Measurements from ENCODE around the gene ZNF655.

ZNF655 gene

DNA sequence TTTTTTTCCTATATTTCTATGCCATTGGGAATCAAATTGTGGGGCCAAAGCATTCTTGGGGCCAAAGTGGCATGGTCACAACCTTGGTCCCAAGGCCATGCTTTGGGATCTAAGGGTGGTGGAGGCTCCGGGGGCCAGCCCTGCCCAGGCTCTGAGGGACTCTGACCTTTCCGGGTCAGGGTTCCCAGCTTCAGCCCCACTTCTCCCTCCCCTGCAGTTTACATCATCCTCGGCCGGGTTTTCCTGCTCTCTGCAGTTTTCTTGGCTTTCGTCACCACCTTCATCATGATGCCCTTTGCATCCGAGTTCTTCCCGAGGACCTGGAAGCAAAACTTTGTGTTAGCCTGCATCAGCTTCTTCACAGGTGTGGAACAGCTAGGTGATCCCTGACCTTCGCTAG, 48.1 kb downstream of the ZNF655 start:
- DNase-seq (ENCODE audit: low read depth), result no peak

DNA sequence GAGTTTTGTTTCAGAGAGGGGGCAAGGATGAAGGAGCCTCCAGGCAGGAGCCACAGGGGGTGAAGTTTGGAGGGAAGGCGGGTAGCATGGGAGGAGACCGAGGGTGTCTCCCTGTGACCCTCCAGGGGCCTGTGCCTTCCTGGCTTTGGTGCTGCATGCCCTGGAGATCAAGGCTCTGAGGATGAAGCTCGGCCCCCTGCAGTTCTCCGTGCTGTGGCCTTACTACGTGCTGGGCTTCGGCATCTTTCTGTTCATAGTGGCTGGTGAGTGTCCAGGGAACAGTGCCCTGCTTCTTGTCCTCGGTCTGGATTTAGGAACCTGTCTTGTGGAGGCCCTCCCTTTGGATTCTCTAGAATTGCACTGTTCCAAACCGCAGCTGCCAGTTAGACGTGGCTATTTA, 49.1 kb downstream of the ZNF655 start:
- no peak for DNase-seq (ENCODE audit: low read depth)

DNA sequence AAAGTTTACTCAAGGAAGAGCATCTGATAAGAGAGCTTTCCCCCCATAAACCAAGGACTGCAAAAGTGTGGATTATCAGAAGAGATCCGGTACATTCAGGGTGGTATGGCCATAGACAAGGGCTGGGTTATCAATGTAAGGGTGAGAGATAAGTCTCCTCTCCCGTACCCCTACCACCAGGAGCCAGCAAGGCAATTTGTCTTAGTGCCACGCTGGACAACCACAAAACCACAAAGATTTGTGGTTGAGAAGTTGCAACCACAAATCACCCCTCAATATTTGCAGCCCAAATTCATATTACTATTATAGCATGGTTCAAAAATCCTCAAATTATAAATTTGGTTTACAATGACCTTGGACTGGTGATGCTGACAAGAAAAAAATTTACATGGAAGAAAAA, 56.1 kb downstream of the ZNF655 start:
- peak; percentile 8 for DNase-seq (ENCODE audit: low read depth)

DNA sequence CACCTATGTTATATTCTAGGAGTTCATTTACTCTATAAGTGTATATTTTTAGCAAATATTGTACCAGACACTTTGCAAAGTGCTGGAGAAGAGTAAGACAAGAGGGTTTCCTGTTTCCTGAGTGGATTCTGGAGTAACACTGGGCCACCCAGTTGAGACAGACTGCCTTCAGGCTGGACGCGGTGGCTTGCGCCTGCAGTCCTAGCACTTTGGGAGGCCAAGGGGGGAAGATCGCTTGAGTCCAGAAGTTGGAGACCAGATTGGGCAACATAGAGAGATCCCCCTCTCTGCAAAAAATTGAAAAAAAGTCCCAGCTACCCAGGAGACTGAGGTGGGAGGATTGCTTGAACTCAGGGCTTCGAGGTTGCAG, 57.5 kb downstream of the ZNF655 start:
- DNase-seq (ENCODE audit: low read depth), result no peak

DNA sequence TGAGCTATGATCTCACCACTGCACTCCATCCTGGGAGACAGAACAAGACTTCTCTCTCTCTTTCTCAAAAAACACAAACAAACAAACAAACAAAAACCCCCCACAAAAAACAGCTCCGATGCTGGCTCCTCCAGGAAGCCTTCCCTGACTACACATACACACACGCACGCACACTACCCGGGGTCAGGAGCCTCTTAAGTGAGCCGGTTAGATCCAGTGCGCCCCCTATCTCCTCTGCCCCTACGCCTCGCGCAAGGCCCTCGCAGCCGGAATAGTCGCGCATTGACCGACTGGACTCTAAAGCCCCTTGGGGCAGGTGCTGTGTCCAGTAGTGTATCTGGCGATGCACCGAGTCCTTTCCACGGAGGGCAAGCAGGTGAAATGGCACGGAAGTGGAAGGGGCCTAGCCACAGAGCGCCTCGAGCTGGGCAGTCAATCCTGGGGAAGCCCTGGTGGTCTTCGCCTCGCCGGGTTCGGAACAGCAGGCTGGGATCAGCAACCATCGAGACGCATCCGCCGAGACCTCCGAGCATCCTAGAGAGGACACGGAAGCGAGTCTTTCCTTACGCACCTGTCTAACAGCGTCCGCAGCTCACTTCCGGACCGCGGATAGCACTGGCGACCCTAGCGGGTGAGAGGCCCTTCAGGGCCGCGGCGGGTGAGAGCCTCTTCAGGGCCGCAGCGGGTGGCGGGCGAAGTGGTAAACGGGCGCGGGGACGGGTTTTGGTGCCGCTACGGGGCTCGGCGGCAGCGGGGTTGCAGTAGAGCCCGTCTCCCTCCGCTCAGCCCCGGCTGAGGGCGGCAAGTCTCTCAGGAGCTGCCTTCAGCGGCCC, 58.1 kb downstream of the ZNF655 start, which contains the start of gene ZSCAN25:
Gene ZSCAN25, plus strand, starts transcription at position 588 of the 833 bp plus-strand sequence. CDS start 2,661 bp downstream, outside the sequence.
- DNase-seq (ENCODE audit: low read depth), result peak; percentile 92

DNA sequence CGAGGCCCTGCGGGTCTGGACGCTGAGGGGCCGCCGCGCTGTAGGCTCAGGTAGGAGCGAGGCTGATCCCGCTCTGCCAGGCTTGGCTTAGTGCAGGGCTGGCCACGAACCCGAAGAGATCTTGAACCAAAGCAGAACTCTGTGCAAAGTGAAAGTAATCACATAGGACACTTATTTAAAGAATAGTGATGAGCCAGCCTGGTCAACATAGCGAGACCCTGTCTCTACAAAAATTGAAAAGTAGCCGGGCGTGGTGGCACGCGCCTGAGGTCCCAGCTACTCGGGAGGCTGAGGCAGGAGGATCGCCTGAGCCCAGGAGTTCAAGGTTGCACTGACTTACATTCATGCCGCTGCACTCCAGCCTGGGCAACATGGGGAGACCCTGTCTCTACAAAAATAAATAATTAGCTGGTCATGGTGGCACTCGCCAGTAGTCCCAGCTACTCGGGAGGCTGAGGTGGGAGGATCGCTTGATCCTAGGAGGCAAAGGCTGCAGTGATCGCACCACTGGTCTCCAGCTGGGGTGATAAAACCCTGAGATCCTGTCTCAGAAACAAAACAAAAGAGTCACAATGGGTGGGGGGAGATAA, 58.8 kb downstream of the ZNF655 start:
- no peak for DNase-seq (ENCODE audit: low read depth)

DNA sequence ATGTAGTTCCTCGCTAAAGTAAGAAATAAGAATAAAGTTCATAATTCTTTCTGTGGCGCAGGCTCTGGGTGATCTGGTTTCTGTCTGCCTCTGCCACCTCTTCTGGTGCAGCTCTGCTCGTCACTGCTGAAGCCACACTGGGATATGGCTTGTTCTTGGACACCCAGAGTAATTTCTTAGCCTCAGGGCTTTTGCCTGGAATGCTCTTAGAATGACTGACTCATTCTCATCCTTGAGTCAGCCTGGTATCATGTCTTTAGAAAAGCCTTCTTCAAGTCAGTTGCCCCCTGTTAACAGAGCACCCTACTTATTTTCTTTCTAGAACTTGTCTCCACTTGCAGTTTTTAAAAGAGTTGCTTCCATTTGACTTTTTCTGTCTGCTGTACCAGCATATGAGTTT, 60.3 kb downstream of the ZNF655 start:
- DNase-seq (ENCODE audit: low read depth), result peak; percentile 38

DNA sequence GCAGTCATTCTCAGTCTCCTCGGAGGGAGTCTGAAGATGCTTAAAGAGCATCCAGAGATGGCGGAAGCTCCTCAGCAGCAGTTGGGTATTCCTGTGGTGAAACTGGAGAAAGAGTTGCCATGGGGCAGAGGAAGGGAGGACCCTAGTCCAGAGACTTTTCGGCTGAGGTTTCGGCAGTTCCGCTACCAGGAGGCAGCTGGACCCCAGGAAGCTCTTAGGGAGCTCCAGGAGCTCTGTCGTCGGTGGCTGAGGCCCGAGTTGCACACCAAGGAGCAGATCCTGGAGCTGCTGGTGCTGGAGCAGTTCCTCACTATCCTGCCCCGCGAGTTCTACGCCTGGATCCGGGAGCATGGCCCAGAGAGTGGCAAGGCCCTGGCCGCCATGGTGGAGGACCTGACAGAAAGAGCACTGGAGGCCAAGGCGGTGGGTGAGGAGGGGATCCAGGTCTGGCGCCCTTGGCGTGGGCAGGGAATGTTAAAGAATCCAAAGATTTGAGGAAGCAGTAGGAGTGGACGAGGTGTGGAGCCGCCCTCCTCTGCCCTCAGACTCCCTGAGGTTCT, 61.2 kb downstream of the ZNF655 start:
- no peak for DNase-seq (ENCODE audit: low read depth)

DNA sequence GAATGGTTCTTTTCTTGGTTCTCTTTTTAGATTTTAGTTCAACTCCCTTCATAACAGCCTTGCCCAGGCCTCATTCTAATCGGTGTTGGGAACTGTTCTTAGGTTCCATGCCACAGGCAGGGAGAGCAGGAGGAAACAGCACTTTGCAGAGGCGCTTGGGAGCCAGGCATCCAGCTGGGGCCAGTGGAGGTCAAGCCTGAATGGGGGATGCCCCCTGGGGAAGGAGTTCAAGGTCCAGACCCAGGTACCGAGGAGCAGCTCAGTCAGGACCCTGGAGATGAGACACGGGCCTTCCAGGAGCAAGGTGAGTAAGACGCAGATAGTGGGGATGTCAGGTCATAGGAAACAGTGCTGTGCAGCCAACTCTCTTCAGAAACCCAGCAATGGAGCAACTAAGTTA, 62.8 kb downstream of the ZNF655 start:
- no peak for DNase-seq (ENCODE audit: low read depth)

DNA sequence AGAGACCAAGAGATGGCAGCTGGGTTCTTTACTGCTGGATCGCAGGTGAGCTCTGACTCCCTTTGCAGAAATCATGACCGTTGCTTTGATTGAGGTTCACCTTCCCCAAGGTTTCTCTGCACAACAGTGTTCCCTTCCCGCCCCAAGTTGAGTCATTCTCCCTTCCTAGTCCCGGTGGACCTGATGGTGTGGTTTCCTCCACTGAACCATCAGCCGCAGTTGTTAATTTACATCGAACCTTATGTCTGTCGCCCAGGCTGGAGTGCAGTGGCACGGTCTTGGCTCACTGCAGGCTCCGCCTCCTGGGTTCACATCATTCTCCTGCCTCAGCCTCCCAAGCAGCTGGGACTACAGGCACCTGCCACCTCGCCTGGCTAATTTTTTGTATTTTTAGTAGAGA, 64.2 kb downstream of the ZNF655 start:
- DNase-seq (ENCODE audit: low read depth), result no peak

DNA sequence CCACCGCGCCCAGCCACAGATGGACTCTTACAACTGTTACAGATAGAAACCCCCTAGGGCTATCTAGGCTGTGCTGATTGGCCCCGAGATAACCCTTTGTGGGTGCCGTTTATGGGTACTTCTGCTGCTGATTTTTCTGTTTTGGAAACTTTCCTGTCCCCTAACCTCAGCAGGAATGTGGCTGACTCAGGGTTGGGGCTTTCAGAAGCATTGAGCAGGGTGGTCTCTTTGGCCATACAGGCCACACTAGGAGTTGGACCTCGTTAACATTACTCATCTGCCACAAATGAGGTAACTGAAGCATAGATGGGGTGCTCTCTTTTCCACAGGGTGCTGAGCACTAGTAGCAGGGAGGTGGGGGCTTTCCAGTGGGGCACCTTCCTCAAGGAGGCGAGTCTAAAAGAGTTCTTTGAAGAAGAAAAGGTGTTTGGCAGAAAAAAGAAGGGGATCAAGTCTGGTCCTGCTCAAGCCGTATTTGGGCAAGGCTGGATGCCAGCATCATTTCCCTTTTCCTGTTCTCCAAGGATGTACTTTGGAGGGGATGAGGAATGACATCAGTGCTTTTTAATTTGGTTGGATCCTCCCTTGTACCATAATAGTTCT, 64.8 kb downstream of the ZNF655 start:
- DNase-seq (ENCODE audit: low read depth), result no peak

DNA sequence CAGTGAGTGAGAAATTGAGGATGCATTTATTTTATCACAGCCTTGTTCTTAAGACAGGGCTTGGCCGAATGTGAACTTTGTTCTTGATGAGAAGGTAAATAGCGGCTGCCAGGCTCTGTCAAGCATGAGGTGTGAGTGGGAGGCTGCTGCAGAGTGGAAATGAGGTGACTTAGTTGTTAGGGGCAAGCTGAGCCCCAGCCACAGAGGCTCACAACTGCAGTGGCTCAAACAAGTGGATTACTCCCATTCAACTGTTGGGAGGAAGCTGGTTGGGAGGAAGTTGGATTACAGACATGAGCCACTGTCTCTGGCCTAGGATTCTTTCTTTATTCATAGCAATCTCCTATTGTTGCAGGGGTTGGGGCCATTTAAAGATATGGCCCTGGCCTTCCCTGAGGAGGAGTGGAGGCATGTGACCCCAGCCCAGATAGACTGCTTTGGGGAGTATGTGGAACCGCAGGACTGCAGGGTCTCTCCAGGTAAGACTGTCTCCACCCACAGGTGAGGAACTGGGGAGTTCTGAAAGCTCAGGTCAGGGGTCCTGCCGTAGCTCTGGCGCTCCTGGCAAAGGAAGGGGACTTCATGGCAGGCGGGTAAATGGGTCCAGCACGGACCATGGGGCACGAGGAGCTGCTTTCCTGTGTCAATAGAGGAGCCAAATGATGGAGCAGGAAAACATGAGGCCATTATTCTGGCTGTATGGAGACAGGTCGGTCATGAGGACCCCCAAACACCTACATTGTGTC, 65.4 kb downstream of the ZNF655 start:
- DNase-seq (ENCODE audit: low read depth), result no peak

DNA sequence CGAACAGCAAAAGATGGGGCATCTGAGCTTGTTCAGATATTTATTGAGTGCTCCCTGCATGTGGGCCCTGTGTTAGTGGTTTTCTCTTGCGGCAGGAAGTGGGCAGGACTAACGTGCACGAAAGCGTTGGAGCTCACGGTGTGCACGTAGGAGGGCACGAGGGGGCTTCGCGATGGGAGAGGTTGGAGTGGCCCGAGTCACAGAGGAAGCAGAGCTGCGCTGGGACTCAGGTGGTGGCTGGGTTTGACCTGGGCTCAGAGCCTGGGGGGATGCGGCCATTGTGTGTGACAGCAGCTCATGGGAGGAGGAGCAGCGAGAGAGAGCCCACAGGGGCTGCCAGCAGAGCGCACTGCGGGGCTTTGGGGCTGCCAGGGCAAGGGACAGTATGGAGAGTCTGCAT, 66.0 kb downstream of the ZNF655 start:
- DNase-seq (ENCODE audit: low read depth), result no peak

DNA sequence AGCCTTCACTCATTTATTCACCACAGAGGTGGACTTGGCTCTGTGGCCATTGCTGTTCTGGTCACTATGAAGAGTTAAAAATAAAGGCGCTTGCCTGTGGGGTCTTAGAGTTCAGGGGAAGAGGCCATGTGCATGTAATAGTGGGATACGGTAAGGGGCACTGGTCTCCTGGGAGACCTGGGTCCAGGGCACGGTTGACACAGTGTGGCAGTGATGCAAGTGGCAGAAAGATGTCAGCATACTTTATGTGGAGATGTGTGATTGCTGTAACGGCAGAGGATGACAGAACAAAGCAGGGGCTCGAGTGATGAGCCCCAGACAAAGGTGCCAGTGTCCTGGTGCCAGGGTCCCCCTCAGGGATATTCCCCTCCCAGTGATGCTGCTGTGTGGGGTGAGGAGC, 66.9 kb downstream of the ZNF655 start:
- DNase-seq (ENCODE audit: low read depth), result no peak

DNA sequence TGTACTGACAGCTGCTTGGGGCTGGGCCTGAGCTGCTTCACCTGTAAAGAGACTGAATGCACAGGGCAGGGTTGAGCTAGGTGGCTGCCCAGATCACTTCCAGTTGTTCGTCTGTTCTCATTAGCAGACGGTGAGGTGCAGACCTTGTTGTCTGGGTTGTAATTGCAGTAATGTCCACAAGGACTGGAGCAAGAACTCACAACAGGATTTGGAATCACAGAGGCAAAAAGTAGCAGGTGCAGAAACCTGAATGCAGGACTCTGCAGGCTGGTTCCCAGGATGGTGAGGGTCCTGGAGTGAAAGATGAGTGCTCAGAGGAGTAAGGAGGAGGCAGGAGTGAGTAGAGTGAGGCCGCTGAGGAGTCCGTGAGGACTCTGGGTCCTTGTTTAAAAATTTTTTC, 67.5 kb downstream of the ZNF655 start:
- no peak for DNase-seq (ENCODE audit: low read depth)
